Smooth muscle cell of the brain vasculature (primary cell): Measurements from ENCODE around the gene ANKH.
"Not testable (repeated sequence)": the region's sequence is repeated elsewhere in the genome, so short reads cannot be mapped to it uniquely, and the experiment has no call there.

Experiments
- DNase-seq: peaks from one replicate; pipeline ENCODE4 v3.0.0-alpha.2; 2012; ENCODE audit warnings: low read depth, low spot score

The ANKH gene

DNA sequence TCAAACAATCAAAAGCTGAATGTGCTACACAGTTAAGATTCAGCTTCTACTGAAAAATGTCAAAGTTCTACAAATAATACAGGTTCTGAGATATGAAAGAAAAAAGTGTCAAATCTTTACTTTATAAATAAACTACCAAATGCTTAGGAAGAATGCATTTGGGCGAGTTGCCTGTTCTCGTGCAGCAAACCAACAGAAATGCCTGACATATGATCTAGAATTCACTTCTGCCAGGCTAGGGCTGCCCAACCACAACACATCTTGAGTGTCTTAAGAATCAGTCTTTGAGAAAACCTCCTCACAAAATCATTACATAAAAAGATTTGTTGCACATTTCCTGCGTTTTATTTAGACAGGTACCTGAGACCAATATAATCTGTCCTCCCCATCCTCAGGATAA is 42.2 kb downstream of the ANKH start:
- no peak for DNase-seq

- no peak for DNase-seq
These were observed 44.9 kb downstream of the ANKH start for GRCh38 chr5:14826714-14827113.

DNA sequence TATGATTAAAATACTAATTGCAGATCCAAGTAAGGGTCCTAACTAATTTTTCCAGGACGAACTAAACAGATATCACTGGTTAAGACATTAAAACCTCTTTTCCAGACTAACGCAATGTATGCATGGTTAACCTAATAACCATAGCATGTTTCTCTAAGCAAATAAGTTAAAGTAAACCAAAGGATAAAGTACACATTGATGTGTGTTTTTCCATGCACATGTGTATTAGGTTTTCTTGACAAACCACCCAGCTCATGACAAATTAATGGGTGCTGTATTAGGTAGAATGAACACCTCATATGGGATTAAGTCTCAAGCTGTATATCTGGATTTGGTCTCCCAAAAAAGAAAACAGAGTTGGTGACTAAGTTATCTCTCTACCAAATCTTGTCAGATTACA is 45.6 kb downstream of the ANKH start:
- no peak for DNase-seq

- no peak for DNase-seq
These were observed 47.1 kb downstream of the ANKH start for GRCh38 chr5:14824499-14824898.

- DNase-seq: no peak
These were observed 50.3 kb downstream of the ANKH start for GRCh38 chr5:14821100-14821845.

- no peak for DNase-seq
These were observed 52.4 kb downstream of the ANKH start for GRCh38 chr5:14818931-14819790.

DNA sequence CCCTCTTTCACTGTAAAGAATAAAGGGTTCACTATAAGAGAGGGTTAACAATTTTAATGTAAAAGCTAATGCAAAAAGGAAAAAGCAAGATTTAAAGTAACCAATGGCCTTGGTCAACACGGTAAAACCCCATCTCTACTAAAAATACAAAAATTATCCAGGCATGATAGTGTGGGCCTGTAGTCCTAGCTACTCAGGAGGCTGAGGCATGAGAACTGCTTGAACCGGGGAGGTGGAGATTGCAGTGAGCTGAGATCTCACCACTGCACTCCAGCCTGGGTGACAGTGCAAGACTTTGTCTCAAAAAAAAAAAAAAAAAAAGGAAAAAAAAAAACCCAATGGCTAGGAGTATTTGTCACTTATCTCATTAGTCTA is 53.8 kb downstream of the ANKH start:
- DNase-seq: not testable (repeated sequence)

DNA sequence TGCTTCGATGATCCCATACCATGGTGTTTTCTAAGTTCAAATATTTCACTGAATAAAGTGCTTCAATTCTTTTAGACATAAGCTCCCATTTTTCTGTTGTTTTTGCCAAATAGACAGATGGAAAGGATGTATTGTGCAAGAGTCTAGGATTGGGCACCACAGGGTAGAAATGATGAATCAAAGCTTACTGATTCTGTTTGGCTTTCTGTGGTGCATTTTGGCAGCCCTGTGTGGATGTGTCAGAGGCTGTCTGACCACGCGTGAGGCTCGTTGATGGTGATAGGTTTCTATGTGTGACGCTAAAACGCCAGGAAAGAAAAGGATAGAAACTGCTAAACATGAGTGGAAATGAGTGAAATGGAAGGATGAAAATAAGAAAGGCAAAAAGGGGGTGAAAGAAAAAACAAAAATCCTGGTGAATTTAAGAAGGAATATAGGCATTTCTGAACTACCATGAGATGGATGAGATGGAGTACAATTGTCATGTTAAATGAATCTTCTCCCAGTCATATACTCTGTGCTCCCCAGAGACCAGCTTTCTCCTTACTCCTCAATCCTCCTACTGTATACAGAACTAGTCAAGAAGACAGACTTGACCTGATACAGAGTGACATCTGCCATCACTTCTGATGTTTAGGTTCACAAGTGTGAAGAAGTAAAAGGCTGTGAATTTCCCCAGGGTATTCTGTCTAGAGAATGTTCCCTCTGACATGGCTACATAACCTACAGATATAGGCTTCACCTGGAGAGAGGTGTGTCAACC is 54.4 kb downstream of the ANKH start:
- peak; percentile 83 for DNase-seq

GRCh38 chr5:14816374-14816998 is 55.1 kb downstream of the ANKH start:
- no peak for DNase-seq

- no peak for DNase-seq
These were observed 57.8 kb downstream of the ANKH start for GRCh38 chr5:14813747-14814146.

DNA sequence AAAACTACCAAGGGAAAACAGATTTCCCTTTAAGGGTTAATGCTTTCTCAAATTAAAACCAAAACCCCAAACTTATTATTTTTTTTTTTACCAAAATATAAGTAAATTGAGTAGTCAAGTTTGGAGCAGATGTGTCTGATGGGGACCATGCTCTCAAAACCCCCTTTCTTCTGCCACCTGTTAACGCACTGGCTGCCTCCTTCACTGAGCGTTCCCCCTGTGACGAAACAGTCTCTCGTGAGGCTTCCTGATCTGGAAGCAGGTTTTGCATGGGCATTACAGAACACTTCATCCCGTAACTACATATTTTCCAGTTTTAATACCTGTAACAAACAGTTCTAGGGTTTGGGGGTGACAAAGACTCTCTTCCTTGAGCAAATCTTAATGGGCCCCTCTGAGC is 59.4 kb downstream of the ANKH start:
- no peak for DNase-seq

DNA sequence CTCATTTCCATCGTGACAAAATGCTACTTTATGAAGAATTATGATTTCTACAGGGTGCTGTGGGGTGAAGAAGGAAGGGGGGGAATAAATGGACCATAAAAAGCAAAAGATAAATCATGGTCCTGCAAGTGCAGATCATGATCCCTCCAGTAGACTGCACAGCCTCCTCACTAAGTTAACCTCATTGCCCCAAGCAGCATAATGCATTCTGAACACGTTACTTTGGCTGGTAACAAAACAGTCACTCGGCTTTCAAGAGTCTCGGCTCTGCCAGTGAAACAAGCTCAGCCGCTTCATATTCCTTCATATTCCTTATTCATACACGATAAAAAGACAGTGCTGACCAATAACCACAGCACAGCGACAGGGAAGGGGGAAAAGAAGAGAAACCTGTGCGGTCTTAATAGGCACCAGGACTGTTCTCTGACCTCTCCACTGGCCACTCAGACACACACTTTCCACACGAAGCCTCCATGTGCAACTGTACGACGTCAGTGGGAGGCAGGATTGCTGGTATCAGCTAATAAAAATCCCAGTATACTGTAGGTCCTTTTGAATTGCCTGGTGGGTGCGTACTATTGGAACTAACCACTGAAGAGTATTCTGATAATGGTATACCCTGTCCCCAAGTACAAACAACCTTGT is 60.5 kb downstream of the ANKH start:
- no peak for DNase-seq

- DNase-seq: no peak
These were observed 61.3 kb downstream of the ANKH start for GRCh38 chr5:14810282-14810681.

GRCh38 chr5:14809369-14810155 is 62.0 kb downstream of the ANKH start:
- peak; percentile 82 for DNase-seq

DNA sequence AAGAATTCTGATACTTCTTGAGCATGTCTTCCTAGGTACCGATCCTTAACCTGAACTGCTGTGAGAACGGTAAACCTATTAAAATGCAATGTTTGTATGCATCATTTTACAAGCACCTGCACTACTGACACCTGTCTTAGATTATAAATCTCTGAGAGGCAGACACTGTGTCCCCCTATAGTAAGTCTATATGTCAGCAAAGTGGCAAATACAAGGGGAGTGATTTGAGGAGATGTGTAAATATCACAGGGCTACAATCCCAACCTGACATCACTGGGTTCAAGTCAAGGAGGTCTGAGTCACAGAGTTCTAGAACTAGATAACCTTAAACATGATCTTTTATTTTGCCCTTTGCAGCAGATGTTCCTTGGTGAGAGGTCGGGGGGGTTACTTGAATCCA is 64.1 kb downstream of the ANKH start:
- DNase-seq: no peak

- DNase-seq: peak; percentile 98
These were observed 65.1 kb downstream of the ANKH start for GRCh38 chr5:14806456-14806855.

DNA sequence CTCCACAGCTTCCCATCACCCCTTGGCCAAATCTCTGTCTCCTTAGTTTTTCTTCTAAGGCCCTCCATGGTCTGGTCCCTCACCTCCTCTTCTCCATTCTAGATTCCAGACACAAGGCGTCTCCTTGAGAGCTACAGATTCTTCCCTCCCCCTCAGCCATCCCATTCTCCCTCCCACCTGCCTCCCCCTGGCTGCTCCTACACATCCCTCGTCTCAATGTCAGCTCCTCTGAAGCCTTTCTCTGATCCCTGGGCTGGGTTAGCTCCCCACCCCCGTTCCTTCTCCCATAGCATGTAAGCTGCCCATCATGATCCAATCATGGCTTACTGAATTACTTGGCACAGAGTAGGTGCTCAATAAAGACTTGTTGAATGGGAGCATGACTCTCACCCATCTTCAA is 69.0 kb downstream of the ANKH start:
- no peak for DNase-seq

GRCh38 chr5:14801792-14802191 is 69.8 kb downstream of the ANKH start:
- no peak for DNase-seq

- not testable (repeated sequence) for DNase-seq
These were observed 74.2 kb downstream of the ANKH start for GRCh38 chr5:14797385-14797784.

- no peak for DNase-seq
These were observed 76.9 kb downstream of the ANKH start for GRCh38 chr5:14794583-14795230.
